Esophagus squamous epithelium (tissue), 4 donors: ENCODE measurements around the gene TRAF3IP1.

Experiments used
- CTCF ChIP-seq, 6 experiments: fragments of 450-650 bp in 4 of 6; fragments of 200-600 bp in 2 of 6; sonication (generic) in 2 of 6; IDR thresholded peaks; one replicate each; pipeline ENCODE4 v1.5.1; 2016 to 2019; ENCODE audit warnings: antibody characterized with exemption in 6 of 6, mild to moderate bottlenecking in 4 of 6, moderate library complexity in 4 of 6
- POLR2A ChIP-seq, 4 donors: fragments of 450-650 bp; IDR thresholded peaks; one replicate each; pipeline ENCODE4 v1.6.1; 2017; ENCODE audit warnings: antibody characterized with exemption in 4 of 4, mild to moderate bottlenecking in 4 of 4, moderate library complexity in 3 of 4

GRCh38 chr2:238415036-238415764 is 94.9 kb downstream of the TRAF3IP1 start:
- no peak for TF ChIP-seq CTCF (IDR thresholded peaks at IDR 0.05)
- no peak for TF ChIP-seq POLR2A (IDR thresholded peaks at IDR 0.05)
